ENCODE data around the gene PROB1.

GRCh38 chr5:139376364-139376763 lies 18.5 kb downstream of the PROB1 start:
- TF ChIP-seq CTCF (conservative IDR thresholded peaks at IDR 0.05; ENCODE audit: low read depth, low read length) (no peak), EZH2 (IDR thresholded peaks at IDR 0.05; ENCODE audit: borderline replicate concordance, low read depth, low read length, poor library complexity, severe bottlenecking) (no peak)
